Measurements from ENCODE around the gene TUBAL3.

TUBAL3 gene

GRCh38 chr10:5364374-5364773, 40.3 kb downstream of the TUBAL3 start:
- Histone ChIP-seq H3K4me3 (ENCODE audit: insufficient read depth, low read depth, low read length) (no peak overlapping the region), H3K4me1 (ENCODE audit: control insufficient read depth, insufficient read depth, low read length) (peaks cover 7% of the 10 kb centered on the region), H3K9me3 (ENCODE audit: control insufficient read depth, low read length) (no peaks in the 10 kb centered on the region), H3K27ac (ENCODE audit: insufficient read depth, low read depth, low read length, poor library complexity, severe bottlenecking) (no peak overlapping the region), H3K36me3 (ENCODE audit: control insufficient read depth, insufficient read depth, low read length) (no peaks in the 10 kb centered on the region), H3K27me3 (ENCODE audit: control insufficient read depth, insufficient read depth, low read length, poor library complexity, severe bottlenecking) (no peaks in the 10 kb centered on the region)
- WGBS, 2 experiments, result 93 to 96% methylated on average over 11 of the region's 11 CpGs

- no peak overlapping the region for H3K4me3 ChIP-seq (ENCODE audit: insufficient read depth, low read depth, low read length)
- H3K27ac ChIP-seq (ENCODE audit: insufficient read depth, low read depth, low read length, poor library complexity, severe bottlenecking), result no peak overlapping the region
- no peaks in the 10 kb centered on the region for H3K27me3 ChIP-seq (ENCODE audit: control insufficient read depth, insufficient read depth, low read length, poor library complexity, severe bottlenecking)
- H3K9me3 ChIP-seq (ENCODE audit: control insufficient read depth, low read length), result no peaks in the 10 kb centered on the region
- peaks cover 7% of the 10 kb centered on the region for H3K4me1 ChIP-seq (ENCODE audit: control insufficient read depth, insufficient read depth, low read length)
- no peaks in the 10 kb centered on the region for H3K36me3 ChIP-seq (ENCODE audit: control insufficient read depth, insufficient read depth, low read length)
Observed at GRCh38 chr10:5362873-5363272, 41.8 kb downstream of the TUBAL3 start.

DNA sequence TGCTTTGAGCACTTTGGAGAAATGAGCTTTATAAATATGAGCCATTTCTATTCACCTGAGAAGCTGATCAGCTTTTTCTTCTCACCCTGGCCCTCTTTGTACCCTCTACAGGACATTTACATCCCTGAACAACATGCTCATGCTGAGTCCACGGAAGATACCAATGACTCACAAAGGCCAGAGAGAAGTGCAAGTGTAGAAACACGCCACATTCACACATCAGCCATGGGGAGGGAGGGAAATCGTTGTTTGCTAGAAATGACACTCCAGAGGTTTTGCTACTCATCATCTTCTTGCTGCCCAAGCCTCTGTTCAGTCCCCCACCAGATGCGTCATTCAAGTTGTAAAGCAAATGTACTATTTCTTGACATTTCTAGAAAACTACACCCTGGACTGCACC, 42.7 kb downstream of the TUBAL3 start:
- Histone ChIP-seq H3K4me3 (ENCODE audit: insufficient read depth, low read depth, low read length) (no peak overlapping the region), H3K36me3 (ENCODE audit: control insufficient read depth, insufficient read depth, low read length) (no peaks in the 10 kb centered on the region), H3K9me3 (ENCODE audit: control insufficient read depth, low read length) (no peaks in the 10 kb centered on the region), H3K27ac (ENCODE audit: insufficient read depth, low read depth, low read length, poor library complexity, severe bottlenecking) (no peak overlapping the region), H3K27me3 (ENCODE audit: control insufficient read depth, insufficient read depth, low read length, poor library complexity, severe bottlenecking) (no peaks in the 10 kb centered on the region), H3K4me1 (ENCODE audit: control insufficient read depth, insufficient read depth, low read length) (peaks cover 7% of the 10 kb centered on the region)
- 87 to 89% methylated on average over 4 of the region's 4 CpGs for WGBS, 2 experiments

DNA sequence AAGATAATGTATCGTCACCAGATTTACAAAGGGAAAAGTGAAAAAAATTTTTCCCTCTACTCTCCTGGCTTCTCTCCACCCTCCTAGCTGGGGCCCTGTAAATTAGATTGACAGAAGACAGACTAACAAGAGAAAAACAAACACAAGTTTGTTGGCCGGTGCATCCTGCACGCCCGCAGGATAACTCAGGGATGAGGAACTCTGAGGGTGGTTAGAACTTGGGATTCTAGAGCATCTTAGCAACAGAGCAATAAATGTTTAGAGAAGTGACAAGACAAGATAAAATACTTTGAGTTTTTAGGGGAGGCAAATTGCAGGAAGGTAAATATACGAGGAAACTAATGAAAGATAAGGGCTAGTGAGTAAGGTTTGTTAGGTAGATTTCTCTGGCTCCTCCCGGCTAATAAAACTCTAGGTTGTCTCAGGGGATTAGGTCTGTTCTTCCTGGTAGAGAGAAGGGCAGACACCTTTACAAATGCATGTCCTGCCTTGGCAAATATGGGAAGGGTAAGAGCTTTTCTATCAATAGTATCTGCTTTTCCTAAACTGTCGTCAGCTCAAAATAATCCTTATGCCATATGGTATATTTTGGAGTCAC, 44.2 kb downstream of the TUBAL3 start:
- Histone ChIP-seq H3K4me3 (ENCODE audit: insufficient read depth, low read depth, low read length) (no peak overlapping the region), H3K27me3 (ENCODE audit: control insufficient read depth, insufficient read depth, low read length, poor library complexity, severe bottlenecking) (no peaks in the 10 kb centered on the region), H3K27ac (ENCODE audit: insufficient read depth, low read depth, low read length, poor library complexity, severe bottlenecking) (no peak overlapping the region), H3K9me3 (ENCODE audit: control insufficient read depth, low read length) (no peaks in the 10 kb centered on the region), H3K4me1 (ENCODE audit: control insufficient read depth, insufficient read depth, low read length) (peaks cover 7% of the 10 kb centered on the region), H3K36me3 (ENCODE audit: control insufficient read depth, insufficient read depth, low read length) (no peaks in the 10 kb centered on the region)
- 52 to 64% methylated on average over 5 to 7 of the region's 7 CpGs for WGBS, 2 experiments

GRCh38 chr10:5356302-5356763, 48.3 kb downstream of the TUBAL3 start:
- Histone ChIP-seq H3K36me3 (ENCODE audit: control insufficient read depth, insufficient read depth, low read length) (no peaks in the 10 kb centered on the region), H3K27ac (ENCODE audit: insufficient read depth, low read depth, low read length, poor library complexity, severe bottlenecking) (no peak overlapping the region), H3K9me3 (ENCODE audit: control insufficient read depth, low read length) (no peaks in the 10 kb centered on the region), H3K27me3 (ENCODE audit: control insufficient read depth, insufficient read depth, low read length, poor library complexity, severe bottlenecking) (no peaks in the 10 kb centered on the region), H3K4me1 (ENCODE audit: control insufficient read depth, insufficient read depth, low read length) (peaks cover 7% of the 10 kb centered on the region), H3K4me3 (ENCODE audit: insufficient read depth, low read depth, low read length) (no peak overlapping the region)
- WGBS, 2 experiments, result 91 to 93% methylated on average over 4 of the region's 4 CpGs

DNA sequence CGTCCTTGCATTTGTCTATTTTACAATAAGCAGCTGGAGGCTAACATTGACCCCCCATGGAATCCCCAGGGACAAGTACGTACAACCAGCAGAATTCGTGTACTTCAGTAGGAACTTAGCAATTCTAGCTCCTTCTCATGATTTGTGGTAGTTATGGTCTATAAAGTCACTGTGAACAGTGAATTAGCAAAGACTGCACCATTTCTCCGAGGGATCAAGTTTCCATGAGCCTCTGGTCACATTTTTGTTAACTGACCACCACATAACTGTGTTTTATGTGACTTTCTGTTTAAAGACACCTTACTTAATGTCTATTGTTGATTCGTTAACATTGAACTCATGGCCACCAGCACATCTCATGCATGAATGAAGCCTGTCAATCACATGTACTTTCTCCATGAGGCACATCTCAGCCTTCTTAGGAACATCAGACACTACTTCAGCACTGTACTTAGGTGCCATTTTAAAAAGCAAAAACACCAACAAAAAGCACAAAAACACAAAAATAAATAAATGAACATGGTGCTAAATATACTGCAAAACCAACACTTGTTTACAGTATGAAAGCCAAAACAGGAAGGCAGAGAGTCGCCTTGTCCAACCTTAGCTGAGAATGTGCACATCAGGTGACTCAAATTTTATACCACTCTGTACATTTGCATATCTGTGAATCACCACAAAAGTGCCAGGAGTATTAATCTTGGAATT, 48.9 kb downstream of the TUBAL3 start:
- Histone ChIP-seq H3K36me3 (ENCODE audit: control insufficient read depth, insufficient read depth, low read length) (no peaks in the 10 kb centered on the region), H3K4me1 (ENCODE audit: control insufficient read depth, insufficient read depth, low read length) (peaks cover 7% of the 10 kb centered on the region), H3K27me3 (ENCODE audit: control insufficient read depth, insufficient read depth, low read length, poor library complexity, severe bottlenecking) (no peaks in the 10 kb centered on the region), H3K27ac (ENCODE audit: insufficient read depth, low read depth, low read length, poor library complexity, severe bottlenecking) (no peak overlapping the region), H3K9me3 (ENCODE audit: control insufficient read depth, low read length) (no peaks in the 10 kb centered on the region), H3K4me3 (ENCODE audit: insufficient read depth, low read depth, low read length) (no peak overlapping the region)
- 91 to 92% methylated on average over 6 of the region's 6 CpGs for WGBS, 2 experiments

DNA sequence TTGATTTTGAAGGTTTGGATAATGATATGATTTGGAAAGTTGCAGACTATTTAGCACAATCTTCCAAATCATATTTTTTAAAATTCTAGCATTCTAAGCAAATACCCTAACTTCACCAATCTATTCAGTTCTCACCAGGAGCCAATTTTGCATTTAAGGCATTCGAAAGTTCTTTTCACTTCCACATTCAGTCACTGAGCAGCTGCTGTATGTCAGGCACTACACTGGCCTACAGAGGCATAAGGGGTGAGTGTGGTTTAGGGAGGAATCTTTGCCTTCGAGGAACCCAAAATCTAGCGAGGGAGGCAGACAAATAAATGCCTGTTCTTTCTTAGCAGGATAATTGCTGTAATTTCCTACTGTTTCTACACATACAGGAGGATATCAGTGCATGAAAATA, 50.6 kb downstream of the TUBAL3 start:
- H3K4me1 ChIP-seq (ENCODE audit: control insufficient read depth, insufficient read depth, low read length), result no peaks in the 10 kb centered on the region
- H3K27ac ChIP-seq (ENCODE audit: insufficient read depth, low read depth, low read length, poor library complexity, severe bottlenecking), result no peak overlapping the region
- H3K9me3 ChIP-seq (ENCODE audit: control insufficient read depth, low read length), result no peaks in the 10 kb centered on the region
- H3K4me3 ChIP-seq (ENCODE audit: insufficient read depth, low read depth, low read length), result no peak overlapping the region
- H3K27me3 ChIP-seq (ENCODE audit: control insufficient read depth, insufficient read depth, low read length, poor library complexity, severe bottlenecking), result no peaks in the 10 kb centered on the region
- no peaks in the 10 kb centered on the region for H3K36me3 ChIP-seq (ENCODE audit: control insufficient read depth, insufficient read depth, low read length)
- 66 to 73% methylated on average over 3 of the region's 3 CpGs for WGBS, 2 experiments

DNA sequence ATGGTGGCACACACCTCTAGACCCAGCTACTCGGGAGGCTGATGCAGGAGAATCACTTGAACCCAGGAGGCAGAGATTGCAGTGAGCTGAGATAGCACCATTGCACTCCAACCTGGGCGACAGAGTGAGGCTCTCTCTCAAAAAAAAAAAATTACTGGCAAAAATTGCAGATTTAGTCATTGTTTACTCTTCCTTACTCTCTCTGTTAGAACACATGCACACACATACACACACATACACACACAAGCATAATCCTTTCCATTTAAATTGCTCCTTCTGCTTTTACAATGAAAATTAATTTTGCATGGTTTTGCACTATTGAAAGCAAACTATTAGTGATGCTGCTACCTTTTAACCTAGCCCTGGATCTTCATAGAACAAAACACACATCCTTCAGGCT, 55.3 kb downstream of the TUBAL3 start:
- H3K9me3 ChIP-seq (ENCODE audit: control insufficient read depth, low read length), result no peaks in the 10 kb centered on the region
- H3K4me3 ChIP-seq (ENCODE audit: insufficient read depth, low read depth, low read length), result no peak overlapping the region
- H3K36me3 ChIP-seq (ENCODE audit: control insufficient read depth, insufficient read depth, low read length), result no peaks in the 10 kb centered on the region
- H3K27ac ChIP-seq (ENCODE audit: insufficient read depth, low read depth, low read length, poor library complexity, severe bottlenecking), result no peak overlapping the region
- H3K4me1 ChIP-seq (ENCODE audit: control insufficient read depth, insufficient read depth, low read length), result no peaks in the 10 kb centered on the region
- WGBS, 2 experiments, result 88% methylated on average over 2 of the region's 2 CpGs
- no peaks in the 10 kb centered on the region for H3K27me3 ChIP-seq (ENCODE audit: control insufficient read depth, insufficient read depth, low read length, poor library complexity, severe bottlenecking)

- 86 to 89% methylated on average over 4 of the region's 4 CpGs for WGBS, 2 experiments
- no peaks in the 10 kb centered on the region for H3K36me3 ChIP-seq (ENCODE audit: control insufficient read depth, insufficient read depth, low read length)
- H3K27me3 ChIP-seq (ENCODE audit: control insufficient read depth, insufficient read depth, low read length, poor library complexity, severe bottlenecking), result no peaks in the 10 kb centered on the region
- H3K27ac ChIP-seq (ENCODE audit: insufficient read depth, low read depth, low read length, poor library complexity, severe bottlenecking), result no peak overlapping the region
- no peaks in the 10 kb centered on the region for H3K9me3 ChIP-seq (ENCODE audit: control insufficient read depth, low read length)
- no peak overlapping the region for H3K4me3 ChIP-seq (ENCODE audit: insufficient read depth, low read depth, low read length)
- no peaks in the 10 kb centered on the region for H3K4me1 ChIP-seq (ENCODE audit: control insufficient read depth, insufficient read depth, low read length)
Observed at GRCh38 chr10:5346881-5347280, 57.7 kb downstream of the TUBAL3 start.

- H3K4me1 ChIP-seq (ENCODE audit: control insufficient read depth, insufficient read depth, low read length), result no peaks in the 10 kb centered on the region
- H3K36me3 ChIP-seq (ENCODE audit: control insufficient read depth, insufficient read depth, low read length), result no peaks in the 10 kb centered on the region
- no peak overlapping the region for H3K27ac ChIP-seq (ENCODE audit: insufficient read depth, low read depth, low read length, poor library complexity, severe bottlenecking)
- no peaks in the 10 kb centered on the region for H3K9me3 ChIP-seq (ENCODE audit: control insufficient read depth, low read length)
- no peaks in the 10 kb centered on the region for H3K27me3 ChIP-seq (ENCODE audit: control insufficient read depth, insufficient read depth, low read length, poor library complexity, severe bottlenecking)
- H3K4me3 ChIP-seq (ENCODE audit: insufficient read depth, low read depth, low read length), result no peak overlapping the region
Observed at GRCh38 chr10:5344746-5345145, 59.9 kb downstream of the TUBAL3 start.

Data from ectodermal cell (in vitro differentiated cells).